Measurements from ENCODE around the gene FDPS.

Gene FDPS

GRCh38 chr1:155329980-155330598 is 21.4 kb downstream of the FDPS start:
- no peak overlapping the region for H3K4me3 ChIP-seq (ENCODE audit: low read depth, low read length)
- DNase-seq (ENCODE audit: low read depth), result no peak

GRCh38 chr1:155334962-155335361 is 26.3 kb downstream of the FDPS start:
- H3K4me3 ChIP-seq (ENCODE audit: low read depth, low read length), result no peak overlapping the region
- DNase-seq (ENCODE audit: low read depth), result no peak

- no peak for DNase-seq (ENCODE audit: low read depth)
- no peak overlapping the region for H3K4me3 ChIP-seq (ENCODE audit: low read depth, low read length)
Measured at GRCh38 chr1:155339515-155340097, 30.9 kb downstream of the FDPS start.

- DNase-seq (ENCODE audit: low read depth), result no peak
Measured at GRCh38 chr1:155342842-155343241, 34.2 kb downstream of the FDPS start.

GRCh38 chr1:155352631-155353030 is 44.0 kb downstream of the FDPS start:
- no peak for DNase-seq (ENCODE audit: low read depth)
- H3K4me3 ChIP-seq (ENCODE audit: low read depth, low read length), result no peak overlapping the region

More at GRCh38 chr1:155342842-155343241, 34.2 kb downstream of the FDPS start:
- H3K4me3 ChIP-seq (ENCODE audit: low read depth, low read length), result no peak overlapping the region

- no peak overlapping the region for H3K4me3 ChIP-seq (ENCODE audit: low read depth, low read length)
- no peak for DNase-seq (ENCODE audit: low read depth)
Measured at GRCh38 chr1:155360051-155360450, 51.4 kb downstream of the FDPS start.
